Stimulated activated CD4-positive, alpha-beta T cell treated with anti-CD3 and anti-CD28 coated beads, Interleukin-2, amount 100 ng/mL, for 24 hours (primary cell): ENCODE results near the gene HSPB6.

ENCODE experiments used
- DNase-seq, 2 donors: peaks; one replicate each; pipeline ENCODE4 v3.0.0-alpha.2; 2020

HSPB6 gene

DNA sequence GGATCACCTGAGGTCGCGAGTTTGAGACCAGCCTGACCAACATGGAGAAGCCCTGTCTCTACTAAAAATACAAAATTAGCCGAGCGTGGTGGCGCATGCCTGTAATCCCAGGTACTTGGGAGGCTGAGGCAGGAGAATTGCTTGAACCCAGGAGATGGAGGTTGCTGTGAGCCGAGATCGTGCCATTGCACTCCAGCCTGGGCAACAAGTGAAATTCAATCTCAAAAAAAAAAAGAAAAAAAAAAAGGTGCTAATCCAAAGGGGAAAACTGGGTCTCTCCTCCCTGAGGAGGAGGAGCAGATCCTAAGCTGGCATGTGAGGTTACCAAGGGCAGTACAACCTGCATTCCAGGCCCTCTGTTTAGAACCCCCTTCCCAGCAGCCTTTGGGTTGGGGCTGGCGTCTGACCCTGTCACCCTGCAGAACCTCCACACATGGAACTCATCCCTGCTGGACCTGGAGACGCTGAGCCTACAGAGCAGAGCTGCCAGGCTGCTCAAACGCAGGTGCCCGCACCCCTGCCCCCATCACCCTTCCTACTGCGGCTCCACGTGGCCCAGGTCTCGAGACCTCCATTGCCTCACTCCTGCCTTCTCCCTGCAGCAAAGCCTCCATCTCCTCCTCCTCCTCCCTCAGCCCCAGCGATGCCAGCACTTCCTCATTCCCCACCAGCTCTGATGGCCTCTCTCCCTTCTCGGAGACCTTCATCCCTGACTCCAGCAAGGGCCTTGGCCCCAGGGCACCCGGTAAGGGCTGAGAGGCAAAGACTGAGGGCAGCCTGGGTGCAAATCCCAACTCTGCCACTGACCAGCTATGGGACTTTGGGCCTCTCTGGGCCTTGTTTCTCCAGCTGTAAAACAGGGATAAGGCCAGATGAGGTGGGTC, 7.8 kb upstream of the HSPB6 start:
- DNase-seq, result no peak

DNA sequence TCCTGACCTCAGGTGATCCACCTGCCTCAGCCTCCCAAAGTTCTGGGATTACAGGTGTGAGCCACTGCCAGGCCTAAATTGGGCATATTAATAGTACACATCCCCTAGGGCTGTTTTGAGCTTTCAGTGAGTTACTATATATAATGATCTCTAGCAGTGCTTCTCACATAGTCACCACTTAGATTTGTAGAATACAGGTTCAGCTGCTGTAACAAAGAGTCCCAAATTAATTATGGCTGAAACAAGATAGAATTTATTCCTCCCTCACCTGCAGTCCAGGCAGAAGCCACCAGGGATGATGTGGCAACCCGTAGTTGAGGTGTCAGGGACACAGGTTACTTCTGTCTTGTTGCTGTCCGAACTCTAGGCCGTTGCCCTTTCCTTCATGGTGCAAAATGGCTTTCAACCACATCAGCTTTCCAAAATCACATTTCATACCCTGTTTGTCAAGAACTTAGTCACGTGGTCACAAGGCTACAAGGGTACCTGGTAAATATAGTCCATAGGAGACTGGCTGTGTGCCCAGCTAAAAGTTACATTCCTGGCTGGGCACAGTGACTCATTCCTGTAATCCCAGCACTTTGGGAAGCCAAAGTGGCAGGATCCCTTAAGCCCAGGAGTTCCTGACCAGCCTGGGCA, 4.0 kb upstream of the HSPB6 start:
- DNase-seq, result no peak

DNA sequence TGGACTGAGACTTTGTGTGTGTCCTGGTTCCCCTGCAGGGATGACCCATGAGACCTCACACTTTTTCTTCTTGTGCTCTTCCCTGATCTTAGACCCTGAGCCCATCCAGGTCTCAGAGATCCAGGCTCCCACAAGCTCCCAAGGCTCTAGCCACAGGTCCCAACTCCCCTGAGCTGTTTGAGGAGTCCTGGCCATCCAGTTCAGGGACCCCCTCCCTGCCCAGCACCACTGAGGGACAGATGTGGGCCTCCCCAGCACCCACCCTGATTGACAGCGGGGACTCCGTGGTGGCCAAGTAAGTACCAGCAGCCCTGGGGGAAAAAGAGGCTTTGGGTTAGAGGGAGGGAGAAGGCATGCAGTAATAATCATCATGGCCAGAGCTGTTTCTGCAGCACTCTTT, 2.9 kb upstream of the HSPB6 start:
- DNase-seq, result no peak

DNA sequence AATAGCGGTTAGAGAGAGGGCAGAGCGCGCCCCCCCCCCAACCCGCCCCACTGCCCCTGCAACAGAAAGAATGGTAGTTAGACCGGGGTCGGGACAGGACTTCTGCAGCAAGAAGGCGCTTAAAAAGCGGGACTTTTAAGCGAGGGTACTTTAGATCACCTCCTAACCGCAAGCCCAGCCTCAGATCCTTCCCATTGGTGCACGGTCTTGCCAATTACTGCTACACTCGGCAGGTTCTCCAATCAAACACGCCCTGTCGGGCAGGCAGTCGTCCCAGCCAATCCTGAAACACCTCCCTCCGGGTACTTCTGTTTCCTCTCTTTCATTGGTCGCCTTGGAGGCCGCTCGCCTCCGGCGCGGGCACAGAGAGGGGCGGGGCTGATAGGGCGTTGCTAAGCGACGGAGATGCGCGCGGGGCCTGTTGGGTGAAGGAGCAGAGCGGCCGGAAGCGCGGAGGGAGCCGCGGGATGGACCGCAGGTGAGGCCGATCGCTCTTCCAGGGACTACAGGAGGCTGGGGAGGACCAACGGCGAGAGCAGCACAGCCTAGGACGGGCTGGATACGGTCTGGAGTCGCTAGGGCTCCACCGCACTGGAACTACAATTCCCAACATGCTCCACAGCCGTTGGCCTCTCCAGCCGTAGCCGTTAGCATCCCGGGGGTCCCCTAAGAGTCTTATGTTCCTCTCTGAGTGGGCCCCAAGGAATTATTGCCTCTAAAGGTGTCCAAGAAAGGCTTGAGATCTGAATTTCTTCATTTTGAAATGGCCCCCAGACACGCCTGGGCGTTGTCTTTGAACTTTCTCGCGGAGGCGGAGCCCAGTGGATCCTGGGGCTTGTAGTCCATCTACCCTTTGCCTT, 1.1 kb upstream of the HSPB6 start, which contains the start of gene PROSER3:
Gene PROSER3 (plus strand): TSS at position 428 of the 860 bp plus-strand sequence. CDS start 40 bp downstream, at position 468.
- peak; percentile 97 to 98 for DNase-seq

DNA sequence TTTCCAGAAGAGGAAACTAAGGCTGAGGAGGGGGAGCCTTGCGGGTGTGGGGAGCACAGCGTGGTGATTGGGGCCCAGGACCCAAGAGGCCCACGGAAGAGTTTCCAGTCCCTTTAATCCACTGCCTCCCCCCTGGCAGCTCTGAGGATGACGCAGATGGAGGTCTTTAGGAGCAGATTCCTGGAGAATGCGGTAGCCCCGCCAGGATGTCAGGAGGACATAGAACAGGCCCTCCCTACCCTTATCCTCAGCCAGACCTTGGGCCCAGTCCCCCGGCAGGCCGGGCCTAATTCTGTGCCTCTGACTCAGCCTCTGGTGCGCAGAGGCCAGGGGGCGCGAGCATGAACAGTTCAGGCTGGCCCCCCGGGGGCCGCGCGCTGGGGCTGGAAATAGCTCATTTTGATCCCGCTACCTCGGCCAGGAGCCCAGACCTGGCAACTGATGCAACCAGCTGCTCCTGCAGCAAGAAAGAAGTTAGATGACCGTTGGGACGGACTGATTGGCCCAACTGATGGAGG, 461 bp upstream of the HSPB6 start:
- DNase-seq, result peak; percentile 42 to 46

DNA sequence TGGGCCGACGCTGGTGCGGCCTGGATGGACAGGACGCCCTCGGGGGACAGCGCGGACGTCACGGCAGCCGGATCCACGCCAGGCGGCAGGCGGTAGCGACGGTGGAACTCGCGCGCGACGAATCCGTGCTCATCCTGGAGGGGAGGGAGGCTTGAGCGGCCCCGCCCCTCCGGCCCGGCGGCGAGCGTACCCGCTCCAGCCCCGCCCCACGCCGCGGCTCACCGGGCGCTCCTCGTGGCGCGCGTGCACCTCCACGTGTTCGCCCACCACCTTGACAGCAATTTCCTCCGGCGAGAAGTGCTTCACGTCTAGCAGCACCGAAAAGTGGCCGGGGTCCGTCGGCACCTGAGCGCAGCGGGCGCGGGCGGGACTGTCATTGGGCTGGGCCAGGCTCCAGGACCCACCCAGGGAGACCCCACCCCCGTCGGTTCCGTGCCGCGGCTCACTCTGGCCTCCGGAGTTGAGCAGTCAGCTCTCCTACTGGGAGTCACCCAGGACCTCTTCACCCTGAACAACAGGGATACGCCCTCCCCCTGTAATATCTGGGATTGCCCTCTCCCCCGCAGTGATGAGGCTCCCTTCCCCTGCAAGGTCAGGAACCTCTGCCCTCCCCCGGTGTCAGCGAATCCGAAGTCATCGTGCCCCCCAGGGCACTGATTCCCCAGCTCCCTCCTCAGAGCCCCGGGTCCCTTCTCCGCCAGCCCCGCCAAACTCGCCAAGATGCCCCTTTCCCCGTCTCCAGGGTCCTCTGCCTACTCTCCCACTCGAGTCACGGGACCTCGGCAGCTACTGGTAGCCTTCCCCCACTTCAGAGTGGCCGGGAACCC, 1.1 kb downstream of the HSPB6 start:
- peak; percentile 55 to 63 for DNase-seq

DNA sequence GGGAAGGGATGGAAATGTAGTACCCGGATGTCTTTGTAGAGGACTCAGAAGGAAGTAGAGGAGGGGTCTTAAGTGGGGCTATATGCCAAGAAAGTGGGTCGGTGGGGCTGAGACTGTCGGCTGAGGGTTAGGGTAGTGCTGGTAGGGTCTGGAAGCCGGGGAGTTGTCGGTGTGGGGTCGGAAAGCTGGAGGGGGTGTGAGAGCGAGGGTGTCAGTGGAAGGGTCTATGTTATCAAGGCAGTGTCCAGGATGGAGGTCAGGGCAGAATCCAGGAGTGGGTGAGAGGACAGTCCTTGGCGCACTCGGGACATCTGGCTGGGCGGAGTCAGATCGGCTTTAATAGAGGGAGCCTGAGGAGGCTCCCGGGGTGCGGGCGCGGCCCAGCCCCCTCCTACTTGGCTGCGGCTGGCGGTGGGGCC, 1.7 kb downstream of the HSPB6 start:
- DNase-seq, result no peak

DNA sequence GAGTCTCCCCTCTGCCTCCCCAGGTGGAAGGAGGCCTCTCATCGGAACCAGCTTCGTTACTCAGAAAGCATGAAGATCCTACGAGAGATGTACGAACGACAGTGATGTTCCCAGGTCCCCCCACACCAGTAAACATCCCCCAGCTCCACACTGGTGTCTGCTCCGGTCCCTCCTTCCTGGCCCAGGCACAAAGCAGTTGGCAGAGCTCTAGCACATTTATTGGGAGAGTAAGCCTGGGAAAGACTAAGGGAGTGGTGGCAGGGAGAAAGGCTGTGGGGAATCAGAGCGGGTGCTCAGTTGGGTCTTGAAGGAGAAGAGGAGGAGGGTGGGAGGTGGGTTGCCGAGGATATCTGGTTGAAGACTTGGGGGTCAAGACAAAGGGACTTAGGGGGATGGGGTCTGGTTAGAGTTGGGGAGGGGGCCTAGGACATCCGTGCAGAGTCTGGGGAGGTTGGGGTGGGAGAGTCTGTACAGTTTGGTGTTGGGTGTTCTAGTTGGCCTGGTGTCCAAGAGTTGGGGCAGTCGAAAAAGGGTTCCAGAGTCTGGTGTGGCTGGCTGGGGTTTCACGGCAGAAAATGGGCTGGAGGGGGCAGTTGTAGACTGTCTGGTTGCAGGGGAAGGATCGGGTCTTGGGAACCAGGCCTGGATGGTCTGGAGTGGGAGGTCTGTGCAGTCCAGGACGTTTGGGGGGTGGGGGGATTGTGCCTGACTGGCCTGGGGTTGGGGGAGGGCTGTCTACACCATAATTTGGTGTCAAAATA, 2.3 kb downstream of the HSPB6 start:
- no peak for DNase-seq

DNA sequence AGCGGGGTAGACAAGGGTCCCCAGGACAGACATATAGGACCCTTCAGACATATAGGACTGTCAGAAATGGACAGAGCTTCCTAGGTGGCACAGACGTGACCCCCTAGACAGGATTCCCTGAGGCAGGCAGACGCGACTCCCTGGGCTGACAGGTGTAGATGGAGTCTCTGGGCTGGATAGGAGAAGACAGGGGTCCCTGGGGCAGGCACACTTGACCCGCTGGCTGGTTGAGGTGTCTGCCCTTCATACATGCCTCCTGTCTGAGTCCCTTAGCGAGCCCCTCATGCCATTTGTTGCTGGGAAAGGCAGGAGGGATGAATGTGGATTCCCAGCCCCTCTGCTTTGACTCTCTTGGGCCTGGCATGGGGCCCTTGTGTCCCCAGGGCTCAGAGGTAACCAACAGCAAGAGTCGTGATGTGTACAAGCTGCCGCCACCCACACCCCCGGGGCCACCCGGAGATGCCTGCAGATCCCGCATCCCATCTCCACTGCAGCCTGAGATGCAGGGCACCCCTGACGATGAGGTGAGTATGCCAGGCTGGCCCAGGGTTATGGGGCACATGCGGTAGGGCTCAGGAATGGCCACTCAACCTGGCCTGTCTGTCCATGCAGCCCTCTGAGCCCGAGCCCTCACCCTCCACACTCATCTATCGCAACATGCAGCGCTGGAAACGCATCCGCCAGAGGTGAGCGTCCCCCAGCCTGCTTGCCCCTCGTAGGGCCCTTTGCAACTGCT, 3.0 kb downstream of the HSPB6 start:
- DNase-seq, result no peak

DNA sequence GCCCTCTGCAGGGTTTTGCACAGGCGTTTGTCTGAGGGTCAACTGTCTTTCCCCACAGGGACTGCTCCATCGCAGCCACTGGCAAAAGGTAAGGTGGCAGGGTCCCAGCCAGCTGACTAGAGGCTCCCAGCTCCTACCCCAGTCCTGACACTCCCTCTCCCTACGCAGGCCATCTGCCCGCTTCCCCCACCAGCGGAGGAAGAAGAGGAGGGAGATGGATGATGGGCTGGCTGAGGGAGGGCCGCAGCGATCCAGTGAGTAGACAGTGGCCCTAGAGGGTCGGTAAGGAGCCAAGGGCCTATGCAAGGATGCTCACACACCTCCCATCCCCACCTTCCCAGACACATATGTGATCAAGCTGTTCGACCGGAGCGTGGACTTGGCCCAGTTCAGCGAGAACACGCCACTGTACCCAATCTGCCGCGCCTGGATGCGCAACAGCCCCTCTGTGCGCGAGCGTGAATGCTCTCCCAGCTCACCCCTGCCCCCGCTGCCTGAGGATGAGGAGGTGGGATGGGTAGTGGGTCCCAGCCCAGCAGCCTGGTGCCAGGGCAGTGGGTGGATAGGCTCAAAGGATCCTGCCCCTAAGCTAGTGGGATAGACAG, 4.0 kb downstream of the HSPB6 start:
- DNase-seq, result no peak

DNA sequence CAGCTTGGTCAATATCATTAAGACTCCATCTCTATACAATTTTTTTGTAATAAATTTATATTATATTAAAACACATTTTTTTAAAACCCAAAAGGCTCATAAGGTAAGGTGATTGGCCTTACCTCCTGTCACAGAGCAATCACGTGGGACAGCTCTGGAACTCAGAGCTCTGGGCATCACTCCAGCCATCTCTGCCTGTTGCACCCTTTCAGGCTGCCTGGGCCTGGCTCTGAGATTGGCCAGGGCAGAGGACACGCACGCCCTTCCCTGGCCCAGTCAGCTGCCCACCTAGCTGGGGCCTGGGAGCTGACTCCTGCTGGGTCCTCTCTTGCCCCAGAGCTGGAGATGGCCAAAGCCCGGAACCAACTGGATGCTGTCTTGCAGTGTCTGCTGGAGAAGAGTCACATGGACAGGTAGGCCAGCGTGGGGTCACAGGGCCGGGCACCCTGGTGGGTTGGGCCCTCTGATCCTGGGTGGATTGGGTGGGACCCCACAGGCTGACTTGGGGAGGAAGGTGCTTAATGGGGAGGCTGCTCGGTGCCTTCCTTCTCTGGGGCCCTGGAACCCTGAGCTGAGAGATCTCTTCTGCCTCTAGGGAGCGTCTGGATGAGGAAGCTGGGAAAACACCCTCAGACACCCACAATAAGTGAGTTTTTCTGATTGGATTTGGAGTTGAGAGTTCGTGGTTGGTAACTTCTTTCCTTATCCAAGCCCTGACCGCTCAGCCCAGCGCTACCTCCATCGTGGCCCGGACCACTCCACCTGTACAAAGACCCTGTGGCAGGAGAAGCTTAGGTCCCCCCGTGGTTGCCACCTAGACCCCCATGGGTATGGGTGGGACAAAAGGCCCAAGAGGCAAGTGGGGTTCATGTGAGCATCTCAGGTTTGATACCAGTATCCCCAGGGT, 4.7 kb downstream of the HSPB6 start:
- DNase-seq, result no peak

DNA sequence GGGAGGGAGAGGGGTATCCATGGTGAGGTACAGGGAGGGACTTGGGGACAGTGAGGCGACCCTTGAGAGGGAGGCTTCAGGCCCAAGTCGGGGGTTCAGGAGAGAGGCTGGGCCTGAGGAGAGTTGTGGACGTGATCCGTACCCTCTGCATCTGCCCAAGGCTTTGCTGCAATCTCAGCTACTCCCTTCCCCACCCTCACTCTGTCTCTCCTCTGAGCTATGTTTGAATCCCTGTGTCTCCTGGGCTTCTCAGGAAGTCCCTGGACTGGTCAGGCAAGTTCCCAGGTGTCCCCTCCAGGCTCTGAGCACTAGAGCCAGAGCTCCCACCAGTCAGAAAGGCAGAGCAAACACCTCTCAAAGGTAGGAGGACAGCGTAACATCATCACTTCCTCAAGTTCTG, 6.7 kb downstream of the HSPB6 start:
- no peak for DNase-seq

DNA sequence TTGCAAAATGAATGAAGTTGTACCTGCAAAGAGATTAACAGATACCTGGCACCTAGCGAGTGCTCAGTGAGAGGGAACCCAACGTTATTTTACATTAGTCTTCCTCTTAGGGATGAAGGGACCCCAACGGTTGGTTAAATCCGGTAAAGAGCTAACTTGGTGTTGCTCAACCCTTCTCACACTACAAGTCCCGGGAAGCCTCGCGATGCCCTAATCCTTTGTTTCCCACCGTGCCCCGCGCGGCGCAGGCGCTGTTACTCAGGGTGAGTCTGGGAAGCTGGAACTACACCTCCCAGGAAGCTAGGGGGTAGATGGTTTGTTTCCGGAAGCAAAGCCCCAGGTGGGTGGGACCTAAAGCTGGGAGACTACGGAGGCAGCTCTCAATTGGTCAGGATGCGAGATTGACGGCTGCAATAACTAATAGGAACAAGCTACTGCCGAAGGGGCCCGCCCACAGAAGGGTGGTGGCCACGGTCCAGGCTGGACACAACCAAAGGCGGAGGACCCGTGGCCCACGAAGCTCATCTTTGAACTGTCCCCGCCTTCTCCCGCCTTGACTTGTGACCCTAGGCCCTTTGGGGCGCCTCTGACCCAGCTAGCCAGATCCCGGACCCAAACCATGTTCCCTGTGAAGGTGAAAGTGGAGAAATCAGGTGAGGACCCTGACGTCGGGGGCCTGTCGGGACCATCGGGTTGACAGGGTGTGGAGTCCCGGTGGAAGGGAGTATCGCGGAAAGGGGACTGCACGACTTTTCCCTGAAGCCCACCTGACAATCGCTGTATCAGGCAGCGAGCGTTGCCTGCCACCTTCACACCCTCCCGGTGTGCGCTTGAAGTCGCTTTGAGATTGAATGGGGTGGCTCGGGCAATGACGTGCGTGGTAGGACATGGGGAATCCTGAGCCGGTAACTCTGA, 8.5 kb downstream of the HSPB6 start, which contains the start of gene LIN37:
Gene LIN37 (plus strand): TSS at position 471 of the 915 bp plus-strand sequence. CDS start 149 bp downstream, at position 620.
- DNase-seq, result peak; percentile 98

DNA sequence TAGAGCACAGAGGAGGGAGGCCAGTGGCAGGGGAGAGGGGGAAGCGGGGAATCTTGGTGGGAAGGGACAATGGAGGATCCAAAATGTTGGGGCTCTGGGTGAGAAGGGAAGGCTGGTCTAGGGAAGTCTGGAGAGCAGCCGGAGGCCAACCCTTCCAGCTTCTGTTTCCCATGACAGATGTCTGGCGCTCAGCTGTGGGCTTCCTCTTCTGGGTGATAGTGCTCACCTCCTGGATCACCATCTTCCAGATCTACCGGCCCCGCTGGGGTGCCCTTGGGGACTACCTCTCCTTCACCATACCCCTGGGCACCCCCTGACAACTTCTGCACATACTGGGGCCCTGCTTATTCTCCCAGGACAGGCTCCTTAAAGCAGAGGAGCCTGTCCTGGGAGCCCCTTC, 10.3 kb downstream of the HSPB6 start:
- DNase-seq, result no peak

DNA sequence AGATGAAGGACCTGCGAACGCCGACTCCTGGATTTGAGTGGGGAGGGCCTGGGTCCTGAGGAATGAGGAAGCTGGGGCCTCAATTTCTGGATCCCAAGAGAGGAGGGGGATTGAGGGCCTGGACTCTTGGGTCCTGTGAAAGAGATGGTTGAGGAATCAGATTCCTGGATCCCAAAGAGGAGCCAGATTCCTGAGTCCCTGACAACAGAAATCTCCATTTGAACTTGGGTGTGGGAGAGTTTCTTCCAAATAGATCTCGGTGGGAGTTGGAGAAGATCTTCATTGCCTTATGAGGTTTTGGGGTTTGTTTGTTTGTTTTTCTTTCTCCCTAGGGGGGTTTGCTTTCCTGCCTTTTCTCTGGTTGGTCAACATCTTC, 10.8 kb downstream of the HSPB6 start:
- DNase-seq, result no peak

DNA sequence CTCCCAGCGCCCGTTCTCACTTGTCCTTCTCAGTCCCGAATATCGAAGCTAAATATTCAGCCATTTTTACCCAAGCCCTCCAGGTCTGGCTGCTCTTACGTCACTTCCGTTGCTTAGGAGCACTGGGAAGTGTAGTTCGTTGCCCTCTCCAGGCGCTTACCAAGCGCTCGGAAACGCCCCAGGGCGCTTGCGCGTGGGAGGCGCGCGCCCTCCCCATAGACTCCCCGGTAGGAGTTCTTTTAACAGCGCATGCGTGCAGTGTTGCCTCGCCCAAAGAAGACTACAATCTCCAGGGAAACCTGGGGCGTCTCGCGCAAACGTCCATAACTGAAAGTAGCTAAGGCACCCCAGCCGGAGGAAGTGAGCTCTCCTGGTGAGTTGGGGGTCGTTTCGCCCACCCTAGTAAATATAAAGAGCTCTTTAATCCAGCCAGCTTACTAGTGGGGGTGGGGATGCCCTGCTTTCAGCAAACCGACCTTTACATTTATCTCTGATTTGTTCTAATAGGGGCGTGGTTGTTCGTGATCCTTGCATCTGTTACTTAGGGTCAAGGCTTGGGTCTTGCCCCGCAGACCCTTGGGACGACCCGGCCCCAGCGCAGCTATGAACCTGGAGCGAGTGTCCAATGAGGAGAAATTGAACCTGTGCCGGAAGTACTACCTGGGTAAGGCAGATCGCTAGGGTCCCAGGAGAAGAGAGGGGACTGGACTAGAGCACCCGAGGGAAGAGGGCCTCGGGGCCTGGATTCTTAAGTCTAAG, 11.3 kb downstream of the HSPB6 start, which contains the start of the genes PSENEN and U2AF1L4:
Gene PSENEN (plus strand): TSS at position 324 of the 759 bp plus-strand sequence. CDS start 280 bp downstream, at position 604.
Gene U2AF1L4 (minus strand): TSS at position 91 of the 759 bp plus-strand sequence. CDS start 27 bp downstream, at position 64.
- DNase-seq, result peak; percentile 91 to 94
